GM18526 (cell line): ENCODE measurements around the gene TAF7.

Experiments used
- POLR2A ChIP-seq: IDR thresholded peaks from 3 replicates; pipeline ENCODE4 v1.6.1; 2011; ENCODE audit not compliant: insufficient read length; ENCODE audit errors: extremely low read depth

Gene TAF7

GRCh38 chr5:141320225-141321169 lies at the start of gene TAF7:
Gene TAF7 (minus strand): TSS chr5:141320784. CDS start chr5:141320044, 740 bp downstream.
- TF ChIP-seq POLR2A, result peak; percentile 94

GRCh38 chr5:141366016-141366896 lies 45.7 kb upstream of the TAF7 start:
- TF ChIP-seq POLR2A, result no peak

- no peak for TF ChIP-seq POLR2A
Observed at GRCh38 chr5:141363952-141364660, 43.5 kb upstream of the TAF7 start, which contains the start of gene PCDHGA5. Gene PCDHGA5 (plus strand): TSS chr5:141364162. CDS start chr5:141364331, 169 bp downstream.

GRCh38 chr5:141362719-141363118 lies 42.1 kb upstream of the TAF7 start:
- TF ChIP-seq POLR2A, result no peak

GRCh38 chr5:141360685-141361084 lies 40.1 kb upstream of the TAF7 start:
- TF ChIP-seq POLR2A, result no peak

GRCh38 chr5:141359790-141360426 lies 39.3 kb upstream of the TAF7 start, which contains the start of gene PCDHGB2:
Gene PCDHGB2 (plus strand): TSS chr5:141359994. CDS start chr5:141360136, 142 bp downstream.
- TF ChIP-seq POLR2A, result no peak

GRCh38 chr5:141356950-141357349 lies 36.4 kb upstream of the TAF7 start:
- no peak for TF ChIP-seq POLR2A

GRCh38 chr5:141356133-141356532 lies 35.5 kb upstream of the TAF7 start:
- TF ChIP-seq POLR2A, result no peak

GRCh38 chr5:141355641-141356040 lies 35.1 kb upstream of the TAF7 start:
- TF ChIP-seq POLR2A, result no peak

- TF ChIP-seq POLR2A, result no peak
Observed at GRCh38 chr5:141354900-141355469, 34.4 kb upstream of the TAF7 start, which contains the start of gene PCDHGA4. Gene PCDHGA4 (plus strand): TSS chr5:141355021. CDS start chr5:141355108, 87 bp downstream.

GRCh38 chr5:141351591-141351990 lies 31.0 kb upstream of the TAF7 start:
- no peak for TF ChIP-seq POLR2A

- TF ChIP-seq POLR2A, result no peak
Observed at GRCh38 chr5:141349917-141350619, 29.5 kb upstream of the TAF7 start, which contains the start of gene PCDHGB1. Gene PCDHGB1 (plus strand): TSS chr5:141350099. CDS start chr5:141350261, 162 bp downstream.

- no peak for TF ChIP-seq POLR2A
Observed at GRCh38 chr5:141345327-141345726, 24.7 kb upstream of the TAF7 start.
